Activated naive CD4-positive, alpha-beta T cell treated with anti-CD3 and anti-CD28 coated beads, Interleukin-2, amount 50 U/mL, for 16 hours (primary cell): Measurements from ENCODE around the gene TOX3.

Source experiments
- DNase-seq: peaks from one replicate; pipeline ENCODE4 v3.0.0-alpha.2; 2020

Gene TOX3

GRCh38 chr16:52563767-52564611 lies 17.0 kb upstream of the TOX3 start:
- DNase-seq, result no peak

GRCh38 chr16:52562770-52563169 lies 15.8 kb upstream of the TOX3 start:
- no peak for DNase-seq

GRCh38 chr16:52561910-52562741 lies 15.2 kb upstream of the TOX3 start:
- no peak for DNase-seq

GRCh38 chr16:52558448-52558847 lies 11.5 kb upstream of the TOX3 start:
- no peak for DNase-seq

- no peak for DNase-seq
Observed at GRCh38 chr16:52557236-52557635, 10.3 kb upstream of the TOX3 start.

GRCh38 chr16:52556083-52556482 lies 9.1 kb upstream of the TOX3 start:
- DNase-seq, result no peak

- DNase-seq, result no peak
Observed at GRCh38 chr16:52555572-52555971, 8.6 kb upstream of the TOX3 start.

- DNase-seq, result no peak
Observed at GRCh38 chr16:52554334-52554733, 7.4 kb upstream of the TOX3 start.

- no peak for DNase-seq
Observed at GRCh38 chr16:52553322-52553721, 6.4 kb upstream of the TOX3 start.

GRCh38 chr16:52552643-52553042 lies 5.7 kb upstream of the TOX3 start:
- DNase-seq, result no peak

GRCh38 chr16:52549011-52549692 lies 2.2 kb upstream of the TOX3 start:
- no peak for DNase-seq

GRCh38 chr16:52548261-52549010 lies 1.5 kb upstream of the TOX3 start:
- no peak for DNase-seq

GRCh38 chr16:52547834-52548215 lies 882 bp upstream of the TOX3 start:
- no peak for DNase-seq

- no peak for DNase-seq
Observed at GRCh38 chr16:52546291-52547003, 496 bp downstream of the TOX3 start.

GRCh38 chr16:52545898-52546266 lies 1.1 kb downstream of the TOX3 start:
- no peak for DNase-seq

- DNase-seq, result no peak
Observed at GRCh38 chr16:52545222-52545897, 1.6 kb downstream of the TOX3 start.

GRCh38 chr16:52544703-52545102 lies 2.2 kb downstream of the TOX3 start:
- no peak for DNase-seq

- no peak for DNase-seq
Observed at GRCh38 chr16:52543654-52544053, 3.3 kb downstream of the TOX3 start.

GRCh38 chr16:52540910-52541309 lies 6.0 kb downstream of the TOX3 start:
- no peak for DNase-seq

- DNase-seq, result no peak
Observed at GRCh38 chr16:52539191-52539590, 7.8 kb downstream of the TOX3 start.

GRCh38 chr16:52538511-52538910 lies 8.4 kb downstream of the TOX3 start:
- DNase-seq, result no peak

- DNase-seq, result no peak
Observed at GRCh38 chr16:52537516-52537915, 9.4 kb downstream of the TOX3 start.
